ENCODE measurements around the gene CDH5. TPM values are rescaled to one million over a fixed set of nuclear protein-coding genes. Genes with fewer than 3 reads are reported as not detected.

Gene CDH5
- polyA plus RNA-seq, 1 of the 3 experiments (the other 2 are of a cell fraction), result not detected

DNA sequence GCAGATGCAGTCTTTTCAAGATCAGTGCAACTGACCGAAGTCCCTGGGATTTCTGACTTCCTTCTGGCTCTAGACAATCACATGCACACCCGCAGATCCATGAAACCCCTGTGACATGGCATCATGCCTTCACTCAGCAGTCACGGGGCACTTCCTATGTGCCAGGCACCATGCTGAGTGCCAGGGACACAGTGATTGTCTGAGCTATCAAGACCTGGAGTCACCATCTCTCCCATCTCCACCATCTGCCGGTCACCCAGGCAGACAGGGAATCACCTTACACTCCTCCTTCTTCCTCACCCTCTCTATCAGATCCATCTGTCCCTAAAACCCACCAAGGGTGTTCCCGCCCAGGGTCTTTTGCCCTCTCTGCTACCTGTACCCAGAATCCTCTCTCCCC lies 65.9 kb downstream of the CDH5 start:
- no peak for DNase-seq
- Histone ChIP-seq H3K9me2 (no peaks in the 10 kb centered on the region), H3F3A (replicated peaks; ENCODE audit: insufficient read depth) (peaks cover 4% of the 10 kb centered on the region), H3K36me3 (replicated peaks in 1 of 2; ENCODE audit: control insufficient read depth in 1 of 2, insufficient read depth in 2 of 2, low read length in 1 of 2) (no peaks in the 10 kb centered on the region), H3K79me2 (ENCODE audit: insufficient read depth) (no peaks in the 10 kb centered on the region), H3K27me3 (ENCODE audit: insufficient read depth) (peaks cover 36% of the 10 kb centered on the region), H3K4me3 (ENCODE audit: low read depth in 2 of 2, low read length in 1 of 2) (no peak overlapping the region), H3K9ac (no peak overlapping the region), H3K27ac (ENCODE audit: low read depth in 2 of 2, low read length in 1 of 2) (no peak overlapping the region), H3K4me2 (no peak overlapping the region), H3K9me3 (no peaks in the 10 kb centered on the region), H3K4me1 (ENCODE audit: control insufficient read depth in 1 of 2, insufficient read depth in 2 of 2, low read depth in 1 of 2, low read length in 1 of 2) (peaks cover 0 to 6% of the 10 kb centered on the region in 2 experiments; a peak in 1 of 4 replicates), H2AFZ (ENCODE audit: low read depth) (no peak overlapping the region), H4K20me1 (ENCODE audit: insufficient read depth) (no peaks in the 10 kb centered on the region)
- TF ChIP-seq TCF12 (IDR thresholded peaks at IDR 0.05), result no peak
- TF ChIP-seq TAF1 (IDR thresholded peaks at IDR 0.05; ENCODE audit: borderline replicate concordance, low read depth, low read length), result no peak
- TF ChIP-seq, protein P1, sequence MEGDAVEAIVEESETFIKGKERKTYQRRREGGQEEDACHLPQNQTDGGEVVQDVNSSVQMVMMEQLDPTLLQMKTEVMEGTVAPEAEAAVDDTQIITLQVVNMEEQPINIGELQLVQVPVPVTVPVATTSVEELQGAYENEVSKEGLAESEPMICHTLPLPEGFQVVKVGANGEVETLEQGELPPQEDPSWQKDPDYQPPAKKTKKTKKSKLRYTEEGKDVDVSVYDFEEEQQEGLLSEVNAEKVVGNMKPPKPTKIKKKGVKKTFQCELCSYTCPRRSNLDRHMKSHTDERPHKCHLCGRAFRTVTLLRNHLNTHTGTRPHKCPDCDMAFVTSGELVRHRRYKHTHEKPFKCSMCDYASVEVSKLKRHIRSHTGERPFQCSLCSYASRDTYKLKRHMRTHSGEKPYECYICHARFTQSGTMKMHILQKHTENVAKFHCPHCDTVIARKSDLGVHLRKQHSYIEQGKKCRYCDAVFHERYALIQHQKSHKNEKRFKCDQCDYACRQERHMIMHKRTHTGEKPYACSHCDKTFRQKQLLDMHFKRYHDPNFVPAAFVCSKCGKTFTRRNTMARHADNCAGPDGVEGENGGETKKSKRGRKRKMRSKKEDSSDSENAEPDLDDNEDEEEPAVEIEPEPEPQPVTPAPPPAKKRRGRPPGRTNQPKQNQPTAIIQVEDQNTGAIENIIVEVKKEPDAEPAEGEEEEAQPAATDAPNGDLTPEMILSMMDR (IDR thresholded peaks at IDR 0.05), result no peak
- no peak for TF ChIP-seq EZH2phosphoT487 (IDR thresholded peaks at IDR 0.05; ENCODE audit: borderline replicate concordance, low read depth)
- TF ChIP-seq NRF1 (IDR thresholded peaks at IDR 0.05; ENCODE audit: low read depth, low read length), result no peak
- TF ChIP-seq ELF1 (IDR thresholded peaks at IDR 0.05), result no peak
- no peak for TF ChIP-seq TEAD4 (IDR thresholded peaks at IDR 0.05; ENCODE audit: borderline replicate concordance, insufficient read depth)
- TF ChIP-seq, protein P2, sequence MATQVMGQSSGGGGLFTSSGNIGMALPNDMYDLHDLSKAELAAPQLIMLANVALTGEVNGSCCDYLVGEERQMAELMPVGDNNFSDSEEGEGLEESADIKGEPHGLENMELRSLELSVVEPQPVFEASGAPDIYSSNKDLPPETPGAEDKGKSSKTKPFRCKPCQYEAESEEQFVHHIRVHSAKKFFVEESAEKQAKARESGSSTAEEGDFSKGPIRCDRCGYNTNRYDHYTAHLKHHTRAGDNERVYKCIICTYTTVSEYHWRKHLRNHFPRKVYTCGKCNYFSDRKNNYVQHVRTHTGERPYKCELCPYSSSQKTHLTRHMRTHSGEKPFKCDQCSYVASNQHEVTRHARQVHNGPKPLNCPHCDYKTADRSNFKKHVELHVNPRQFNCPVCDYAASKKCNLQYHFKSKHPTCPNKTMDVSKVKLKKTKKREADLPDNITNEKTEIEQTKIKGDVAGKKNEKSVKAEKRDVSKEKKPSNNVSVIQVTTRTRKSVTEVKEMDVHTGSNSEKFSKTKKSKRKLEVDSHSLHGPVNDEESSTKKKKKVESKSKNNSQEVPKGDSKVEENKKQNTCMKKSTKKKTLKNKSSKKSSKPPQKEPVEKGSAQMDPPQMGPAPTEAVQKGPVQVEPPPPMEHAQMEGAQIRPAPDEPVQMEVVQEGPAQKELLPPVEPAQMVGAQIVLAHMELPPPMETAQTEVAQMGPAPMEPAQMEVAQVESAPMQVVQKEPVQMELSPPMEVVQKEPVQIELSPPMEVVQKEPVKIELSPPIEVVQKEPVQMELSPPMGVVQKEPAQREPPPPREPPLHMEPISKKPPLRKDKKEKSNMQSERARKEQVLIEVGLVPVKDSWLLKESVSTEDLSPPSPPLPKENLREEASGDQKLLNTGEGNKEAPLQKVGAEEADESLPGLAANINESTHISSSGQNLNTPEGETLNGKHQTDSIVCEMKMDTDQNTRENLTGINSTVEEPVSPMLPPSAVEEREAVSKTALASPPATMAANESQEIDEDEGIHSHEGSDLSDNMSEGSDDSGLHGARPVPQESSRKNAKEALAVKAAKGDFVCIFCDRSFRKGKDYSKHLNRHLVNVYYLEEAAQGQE (IDR thresholded peaks at IDR 0.05; ENCODE audit: low read depth, low read length), result no peak
- no peak for TF ChIP-seq YY1 (IDR thresholded peaks at IDR 0.05; ENCODE audit: low read depth)
- no peak for TF ChIP-seq SMC3 (IDR thresholded peaks at IDR 0.05; ENCODE audit: low read depth, low read length)
- no peak for TF ChIP-seq JUND (IDR thresholded peaks at IDR 0.05)
- no peak for TF ChIP-seq MEF2A (IDR thresholded peaks at IDR 0.05; ENCODE audit: borderline replicate concordance, low read depth)
- TF ChIP-seq POLR2AphosphoS5 (IDR thresholded peaks at IDR 0.05; ENCODE audit: low read depth, low read length), result no peak
- TF ChIP-seq RAD21 (IDR thresholded peaks at IDR 0.05; ENCODE audit: low read length), result no peak
- ChIA-PET CTCF (no interaction called here), POLR2A (no interaction called here)
- WGBS (ENCODE audit: low lambda C conversion rate), result 76% methylated on average over 5 of the region's 5 CpGs
